PC-3 (cell line): Measurements from ENCODE around the gene DST. TPM values are rescaled to one million over a fixed set of nuclear protein-coding genes. Genes with fewer than 3 reads are reported as not detected.

Source experiments
- ATAC-seq: fragments of 200-7000 bp; cut with Tn5 transposase; 2 replicates; pipeline ENCODE4 v1.9.1; 2020; ENCODE audit warnings: mild to moderate bottlenecking, moderate library complexity
- BruUV-seq: library from RNA; stranded (reverse); fragments of 400-500 nt; replicated peaks from 2 replicates; lab custom pipeline; 2021; lab: Mats Ljungman, UMichigan
- CTCF ChIA-PET: fragments of 300-600 bp; sonication (Branson Sonifier 250); formaldehyde crosslinking; loops from one replicate; lab custom pipeline; 2022; ENCODE audit warnings: antibody characterized with exemption; lab: Charles Lee
- POLR2A ChIA-PET: fragments of 300-600 bp; sonication (Branson Sonifier 250); formaldehyde crosslinking; loops from one replicate; lab custom pipeline; 2022; ENCODE audit warnings: antibody characterized with exemption; ENCODE audit not compliant: unreplicated experiment; lab: Charles Lee
- DNase-seq: peaks from one replicate; pipeline ENCODE4 v3.0.0-alpha.2; 2015
- H2AFZ ChIP-seq: fragments of 300-600 bp; sonication (generic); 2 replicates; pipeline ENCODE4 v1.6.0; 2016; ENCODE audit warnings: antibody characterized with exemption, low read length
- H3F3A ChIP-seq: fragments of 300-600 bp; sonication (generic); one replicate; pipeline ENCODE4 v1.6.0; 2017; ENCODE audit warnings: antibody characterized with exemption, low read length, control low read depth, mild to moderate bottlenecking; ENCODE audit not compliant: unreplicated experiment
- H3K27ac ChIP-seq: fragments of 300-600 bp; sonication (generic); 2 replicates; pipeline ENCODE4 v1.5.1; 2016; ENCODE audit warnings: mild to moderate bottlenecking, low read length
- H3K27me3 ChIP-seq: fragments of 300-600 bp; sonication (generic); 2 replicates; pipeline ENCODE4 v1.6.1; 2016; ENCODE audit warnings: low read length, mixed read lengths
- H3K36me3 ChIP-seq: fragments of 300-600 bp; sonication (generic); 2 replicates; pipeline ENCODE4 v1.6.1; 2016; ENCODE audit warnings: low read depth, mixed run types, low read length, mixed read lengths
- H3K4me1 ChIP-seq: fragments of 300-600 bp; sonication (generic); 2 replicates; pipeline ENCODE4 v1.5.1; 2016; ENCODE audit warnings: low read length; ENCODE audit not compliant: insufficient read depth
- H3K4me2 ChIP-seq: fragments of 300-600 bp; sonication (generic); 2 replicates; pipeline ENCODE4 v1.6.0; 2016; ENCODE audit warnings: low read length
- H3K4me3 ChIP-seq: fragments of 300-600 bp; sonication (generic); 2 replicates; pipeline ENCODE4 v1.5.1; 2016; ENCODE audit warnings: mild to moderate bottlenecking, low read length, mixed read lengths
- H3K79me2 ChIP-seq: fragments of 300-600 bp; sonication (generic); 2 replicates; pipeline ENCODE4 v1.6.1; 2017; ENCODE audit warnings: low read length, mixed read lengths
- H3K9ac ChIP-seq: fragments of 300-600 bp; sonication (generic); 2 replicates; pipeline ENCODE4 v1.6.0; 2016; ENCODE audit warnings: mild to moderate bottlenecking, low read length
- H3K9me2 ChIP-seq: fragments of 300-600 bp; sonication (generic); replicated peaks from 2 replicates; pipeline ENCODE4 v1.6.1; 2016; ENCODE audit warnings: mixed run types, low read length, mixed read lengths
- H3K9me3 ChIP-seq: fragments of 300-600 bp; sonication (generic); 2 replicates; pipeline ENCODE4 v1.6.1; 2016; ENCODE audit warnings: low read length, mixed read lengths
- H4K20me1 ChIP-seq: fragments of 300-600 bp; sonication (generic); 2 replicates; pipeline ENCODE4 v1.6.1; 2016; ENCODE audit warnings: low read length, mixed read lengths
- EZH2 ChIP-seq: fragments of 300-600 bp; sonication (generic); IDR thresholded peaks from one replicate; pipeline ENCODE4 v1.6.1; 2017; ENCODE audit warnings: antibody characterized with exemption, mild to moderate bottlenecking, low read length; ENCODE audit not compliant: unreplicated experiment
- EZH2phosphoT487 ChIP-seq: fragments of 300-600 bp; sonication (generic); IDR thresholded peaks from 2 replicates; pipeline ENCODE4 v1.6.1; 2018; ENCODE audit warnings: mild to moderate bottlenecking, antibody characterized with exemption, low read length, borderline replicate concordance
- intact Hi-C: fragments of 100-400 bp; cut with micrococcal nuclease; formaldehyde crosslinking; loops from 2 replicates; pipeline ENCODE4 v1.9.0; 2023
- total RNA-seq: library from RNA; depleted of rRNA; stranded (reverse); fragments of >200 nt; gene quantifications from 2 replicates; pipeline ENCODE4 v1.2.3, GENCODE V29; 2014
- TF ChIP-seq, protein P1 (sequence below): fragments of 300-600 bp; sonication (generic); conservative IDR thresholded peaks from 2 replicates; pipeline ENCODE4 v1.5.1; 2017; ENCODE audit warnings: antibody characterized with exemption, low read depth, mild to moderate bottlenecking, low read length

The DST gene
- total RNA-seq, 1 experiment from 2014 or later = 81.5 TPM

DNA sequence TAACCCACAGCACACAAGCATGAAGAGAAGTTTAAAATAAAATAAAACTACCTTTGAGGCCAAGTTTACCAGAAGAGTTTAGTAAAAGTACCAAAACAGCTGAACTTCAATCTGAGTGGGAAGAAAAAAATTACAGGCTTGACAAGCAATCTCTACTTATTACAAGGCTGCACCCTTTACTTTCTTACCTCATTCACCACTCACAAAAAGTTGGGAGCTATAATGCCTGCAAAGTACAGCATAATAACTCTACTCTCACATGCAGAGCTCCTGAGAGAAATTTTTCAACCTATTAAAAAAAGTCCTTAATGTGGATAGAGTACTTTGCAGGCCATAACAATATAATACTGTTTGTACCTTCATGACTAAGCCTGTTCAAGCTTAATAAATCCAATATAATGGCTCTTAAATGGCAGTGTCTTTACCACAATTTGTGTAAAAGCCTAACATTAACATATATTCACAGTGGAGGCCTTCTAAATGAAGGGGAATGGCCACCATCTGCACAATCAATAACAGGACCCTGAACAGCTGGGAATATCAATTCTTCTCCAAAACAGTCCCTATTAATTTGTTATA lies 103.1 kb downstream of the DST start:
- H3K4me3 ChIP-seq = peak overlapping the region; percentile 77

GRCh38 chr6:56538851-56539250 lies 103.8 kb downstream of the DST start:
- intact Hi-C loops = loop anchor here (1.0 kb wide), 2 partner anchors 14 to 18 kb away; no protein-coding TSS in a partner anchor
- BruUV-seq = TSS peak; percentile 62
- Histone ChIP-seq H3K9me2 (no peaks in the 10 kb centered on the region), H3K4me1 (peaks cover 78% of the 10 kb centered on the region), H3K27ac (peak overlapping the region; percentile 91), H3K27me3 (no peaks in the 10 kb centered on the region), H4K20me1 (no peaks in the 10 kb centered on the region), H3K9ac (peak overlapping the region; percentile 23; the same call in 1 of the 2 replicates), H3K36me3 (peaks cover 5% of the 10 kb centered on the region; the same call in 1 of the 2 replicates), H3K4me3 (peak overlapping the region; percentile 77), H3F3A (peaks cover 4% of the 10 kb centered on the region), H3K4me2 (peak overlapping the region; percentile 89), H2AFZ (no peak overlapping the region), H3K9me3 (no peaks in the 10 kb centered on the region), H3K79me2 (peaks cover 67% of the 10 kb centered on the region)
- CTCF ChIA-PET = interaction anchor here (0.6 kb wide), 1 partner anchor 169 kb away, joined by 10 read pairs; no protein-coding TSS in a partner anchor
- DNase-seq = no peak
- TF ChIP-seq EZH2 (no peak), EZH2phosphoT487 (no peak)
- TF ChIP-seq, protein P1, sequence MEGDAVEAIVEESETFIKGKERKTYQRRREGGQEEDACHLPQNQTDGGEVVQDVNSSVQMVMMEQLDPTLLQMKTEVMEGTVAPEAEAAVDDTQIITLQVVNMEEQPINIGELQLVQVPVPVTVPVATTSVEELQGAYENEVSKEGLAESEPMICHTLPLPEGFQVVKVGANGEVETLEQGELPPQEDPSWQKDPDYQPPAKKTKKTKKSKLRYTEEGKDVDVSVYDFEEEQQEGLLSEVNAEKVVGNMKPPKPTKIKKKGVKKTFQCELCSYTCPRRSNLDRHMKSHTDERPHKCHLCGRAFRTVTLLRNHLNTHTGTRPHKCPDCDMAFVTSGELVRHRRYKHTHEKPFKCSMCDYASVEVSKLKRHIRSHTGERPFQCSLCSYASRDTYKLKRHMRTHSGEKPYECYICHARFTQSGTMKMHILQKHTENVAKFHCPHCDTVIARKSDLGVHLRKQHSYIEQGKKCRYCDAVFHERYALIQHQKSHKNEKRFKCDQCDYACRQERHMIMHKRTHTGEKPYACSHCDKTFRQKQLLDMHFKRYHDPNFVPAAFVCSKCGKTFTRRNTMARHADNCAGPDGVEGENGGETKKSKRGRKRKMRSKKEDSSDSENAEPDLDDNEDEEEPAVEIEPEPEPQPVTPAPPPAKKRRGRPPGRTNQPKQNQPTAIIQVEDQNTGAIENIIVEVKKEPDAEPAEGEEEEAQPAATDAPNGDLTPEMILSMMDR = no peak
- POLR2A ChIA-PET = no interaction called here
- no peak for ATAC-seq

More for the DNA sequence above, 103.1 kb downstream of the DST start:
- peaks cover 5% of the 10 kb centered on the region; the same call in 1 of the 2 replicates for H3K36me3 ChIP-seq
- no peaks in the 10 kb centered on the region for H3K27me3 ChIP-seq
- DNase-seq (peak; percentile 42), ATAC-seq (peak; percentile 16)
- H3K4me1 ChIP-seq = peaks cover 73% of the 10 kb centered on the region
- H3K9me2 ChIP-seq = no peaks in the 10 kb centered on the region
- TF ChIP-seq, protein P1 = no peak
- TF ChIP-seq EZH2 (no peak), EZH2phosphoT487 (no peak)
- intact Hi-C loops = no loop called here
- ChIA-PET CTCF (interaction anchor here (0.7 kb wide), 1 partner anchor 169 kb away, joined by 3 read pairs; no protein-coding TSS in a partner anchor), POLR2A (interaction anchor here (0.7 kb wide), 1 partner anchor 11 kb away, joined by 4 read pairs; no protein-coding TSS in a partner anchor)
- peaks cover 75% of the 10 kb centered on the region for H3K79me2 ChIP-seq
- BruUV-seq = no TSS peak
- no peaks in the 10 kb centered on the region for H3K9me3 ChIP-seq
- H3F3A ChIP-seq = peaks cover 4% of the 10 kb centered on the region
- H3K4me2 ChIP-seq = peak overlapping the region; percentile 89
- no peak overlapping the region for H2AFZ ChIP-seq
- H4K20me1 ChIP-seq = no peaks in the 10 kb centered on the region
- H3K9ac ChIP-seq = peak overlapping the region; percentile 86
- H3K27ac ChIP-seq = peak overlapping the region; percentile 91
